NCI-H748 (cell line): ENCODE results near the gene POLR2C.

ENCODE experiments used
- DNase-seq: peaks from one replicate; lab custom pipeline; 2025; ENCODE audit not compliant: unreplicated experiment; lab: John Stamatoyannopoulos, UW

POLR2C gene

GRCh38 chr16:57517397-57518367 lies 55.2 kb downstream of the POLR2C start:
- no peak for DNase-seq

- no peak for DNase-seq
These were observed 56.0 kb downstream of the POLR2C start for GRCh38 chr16:57518520-57518919.

- no peak for DNase-seq
These were observed 56.4 kb downstream of the POLR2C start for GRCh38 chr16:57518922-57519321.

GRCh38 chr16:57519796-57520360 lies 57.4 kb downstream of the POLR2C start:
- peak; percentile 58 for DNase-seq
